ENCODE measurements around the gene PTDSS2. TPM values are rescaled to one million over a fixed set of nuclear protein-coding genes. Genes with fewer than 3 reads are reported as not detected.

The PTDSS2 gene
- total and polyA plus RNA-seq, 7 donors = 4.8 to 76.2 (median 30.1) TPM

DNA sequence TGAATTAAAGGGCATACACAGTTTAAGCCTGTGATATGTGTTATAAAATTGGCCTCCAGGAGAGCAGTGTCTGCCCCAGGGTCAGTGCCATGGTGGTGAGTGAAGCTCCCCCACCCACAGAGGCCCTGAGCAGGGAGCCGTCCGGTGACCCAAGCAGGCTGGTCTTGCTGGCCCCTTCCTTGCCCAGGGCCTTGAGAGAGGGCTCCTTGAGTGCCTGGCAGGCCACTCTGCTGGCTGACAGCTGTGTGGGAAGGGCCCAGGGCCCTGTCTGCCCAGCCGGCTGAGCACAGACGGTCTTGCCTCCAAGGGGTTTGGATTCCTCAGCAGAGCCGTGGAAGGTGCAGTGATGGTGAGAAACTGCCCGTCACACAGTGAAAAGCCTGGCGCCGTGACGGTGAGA lies 25.9 kb downstream of the PTDSS2 start:
- H3K9me3 ChIP-seq = no peaks in the 10 kb centered on the region
- H3K27me3 ChIP-seq = no peaks in the 10 kb centered on the region

DNA sequence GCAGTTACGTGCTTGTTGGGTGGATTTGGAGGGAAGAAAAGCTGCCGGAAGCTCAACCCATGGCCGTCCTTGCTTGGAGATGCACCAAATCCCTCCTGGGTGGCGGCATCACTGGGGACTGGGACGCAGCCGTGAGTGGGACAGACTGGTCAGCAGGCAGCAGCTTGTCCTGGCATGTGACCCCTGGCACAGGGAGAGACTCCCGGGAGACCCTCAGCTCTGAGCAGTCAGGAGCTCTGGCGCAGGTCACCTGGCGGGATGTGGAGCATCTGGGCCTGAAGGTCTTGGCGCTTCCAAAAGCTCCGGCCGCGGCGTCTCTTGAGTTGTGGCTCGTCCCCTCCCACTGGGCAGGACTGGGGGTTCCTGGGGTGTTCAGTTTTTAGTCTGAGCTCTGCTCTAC lies 26.3 kb downstream of the PTDSS2 start:
- H3K4me1 ChIP-seq = no peaks in the 10 kb centered on the region
- H3K36me3 ChIP-seq = peaks cover 0 to 6% (median 0%) of the 10 kb centered on the region in 4 donors
- H3K9me3 ChIP-seq = no peaks in the 10 kb centered on the region
- TF ChIP-seq EP300 (IDR thresholded peaks at IDR 0.05) = no peak
- TF ChIP-seq, protein P1, sequence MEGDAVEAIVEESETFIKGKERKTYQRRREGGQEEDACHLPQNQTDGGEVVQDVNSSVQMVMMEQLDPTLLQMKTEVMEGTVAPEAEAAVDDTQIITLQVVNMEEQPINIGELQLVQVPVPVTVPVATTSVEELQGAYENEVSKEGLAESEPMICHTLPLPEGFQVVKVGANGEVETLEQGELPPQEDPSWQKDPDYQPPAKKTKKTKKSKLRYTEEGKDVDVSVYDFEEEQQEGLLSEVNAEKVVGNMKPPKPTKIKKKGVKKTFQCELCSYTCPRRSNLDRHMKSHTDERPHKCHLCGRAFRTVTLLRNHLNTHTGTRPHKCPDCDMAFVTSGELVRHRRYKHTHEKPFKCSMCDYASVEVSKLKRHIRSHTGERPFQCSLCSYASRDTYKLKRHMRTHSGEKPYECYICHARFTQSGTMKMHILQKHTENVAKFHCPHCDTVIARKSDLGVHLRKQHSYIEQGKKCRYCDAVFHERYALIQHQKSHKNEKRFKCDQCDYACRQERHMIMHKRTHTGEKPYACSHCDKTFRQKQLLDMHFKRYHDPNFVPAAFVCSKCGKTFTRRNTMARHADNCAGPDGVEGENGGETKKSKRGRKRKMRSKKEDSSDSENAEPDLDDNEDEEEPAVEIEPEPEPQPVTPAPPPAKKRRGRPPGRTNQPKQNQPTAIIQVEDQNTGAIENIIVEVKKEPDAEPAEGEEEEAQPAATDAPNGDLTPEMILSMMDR (IDR thresholded peaks at IDR 0.05) = no peak
- H3K27me3 ChIP-seq = no peaks in the 10 kb centered on the region
- H3K27ac ChIP-seq = no peak overlapping the region
- WGBS, 2 donors = 96% methylated on average over 15 of the region's 15 CpGs
- H3K4me3 ChIP-seq = no peak overlapping the region
- intact Hi-C loops (cut with DNase I) = no loop called here
- DNase-seq = no peak

More for the DNA sequence above, 25.9 kb downstream of the PTDSS2 start:
- no peak overlapping the region for H3K27ac ChIP-seq
- no peak for DNase-seq
- 96 to 97% methylated on average over 9 of the region's 9 CpGs for WGBS, 2 donors
- H3K4me1 ChIP-seq = no peaks in the 10 kb centered on the region
- no peak for TF ChIP-seq POLR2A (IDR thresholded peaks at IDR 0.05)
- TF ChIP-seq EP300 (IDR thresholded peaks at IDR 0.05) = no peak
- TF ChIP-seq POLR2AphosphoS5 (IDR thresholded peaks at IDR 0.05) = no peak
- TF ChIP-seq, protein P1 (IDR thresholded peaks at IDR 0.05) = no peak
- intact Hi-C loops (cut with DNase I) = no loop called here
- no peak overlapping the region for H3K4me3 ChIP-seq
- peaks cover 0 to 6% (median 0%) of the 10 kb centered on the region in 4 donors for H3K36me3 ChIP-seq

DNA sequence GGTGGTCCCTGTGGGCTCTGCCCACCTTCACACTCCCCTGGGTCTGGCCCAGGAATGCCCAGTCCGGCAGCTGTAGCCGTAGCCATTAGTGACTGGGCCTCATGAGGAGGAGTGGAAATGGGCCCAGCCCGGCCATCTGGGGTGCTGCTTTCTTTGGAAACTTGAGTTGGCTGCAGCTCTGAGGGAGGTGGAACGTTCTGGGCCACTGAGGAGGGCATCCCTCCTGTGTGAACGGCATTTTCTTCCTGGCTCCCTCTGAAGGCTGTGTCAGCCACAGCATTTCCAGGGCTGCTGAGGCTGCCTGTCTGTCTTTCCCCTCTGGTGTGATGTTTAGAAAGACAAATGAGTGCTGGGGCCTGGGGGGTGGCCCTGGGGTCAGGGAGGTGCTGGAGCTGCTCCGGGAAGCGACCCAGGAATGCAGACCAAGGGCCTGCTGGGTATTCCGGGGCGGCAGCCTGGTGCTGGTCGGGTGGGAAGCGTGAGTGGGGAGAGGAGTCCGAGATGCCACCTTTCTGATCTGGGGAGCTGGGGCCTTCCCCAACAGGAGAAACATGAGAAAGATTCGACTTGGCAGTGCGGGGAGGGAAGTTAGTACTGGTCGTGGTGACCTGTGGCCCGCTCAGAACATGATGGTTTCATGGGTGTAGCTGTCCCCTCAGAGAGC lies 27.1 kb downstream of the PTDSS2 start:
- Histone ChIP-seq H3K27ac (no peak overlapping the region), H3K9me3 (no peaks in the 10 kb centered on the region), H3K4me1 (no peaks in the 10 kb centered on the region), H3K4me3 (no peak overlapping the region), H3K36me3 (peaks cover 0 to 6% (median 0%) of the 10 kb centered on the region in 4 donors), H3K27me3 (no peaks in the 10 kb centered on the region)
- intact Hi-C loops (cut with DNase I) = no loop called here
- WGBS, 2 donors = 88 to 93% methylated on average over 16 of the region's 16 CpGs
- TF ChIP-seq POLR2A (IDR thresholded peaks at IDR 0.05) = no peak
- TF ChIP-seq POLR2AphosphoS5 (IDR thresholded peaks at IDR 0.05) = no peak
- TF ChIP-seq EP300 (IDR thresholded peaks at IDR 0.05) = no peak
- TF ChIP-seq, protein P1 (IDR thresholded peaks at IDR 0.05) = no peak
- no peak for DNase-seq

DNA sequence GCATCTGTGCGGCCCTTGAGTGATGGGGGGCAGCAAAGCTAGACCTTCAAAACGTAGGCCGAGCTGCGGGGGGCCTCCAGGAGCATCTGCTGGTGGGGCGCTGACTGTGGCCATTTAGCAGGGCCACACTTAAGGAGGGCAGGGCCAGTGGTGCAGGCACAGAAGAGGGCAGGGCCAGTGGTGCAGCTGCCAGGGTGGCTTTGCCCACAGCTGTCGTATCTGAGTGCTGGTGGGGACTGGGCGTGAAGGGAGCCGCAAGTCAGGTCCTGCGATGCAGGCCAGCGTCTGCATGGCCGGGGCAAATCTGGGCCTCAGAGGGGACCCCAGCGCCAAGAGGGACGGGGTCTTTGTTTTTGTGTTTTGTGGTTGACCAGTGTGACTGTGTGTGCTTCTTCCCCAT lies 29.2 kb downstream of the PTDSS2 start:
- Histone ChIP-seq H3K4me1 (no peaks in the 10 kb centered on the region), H3K27me3 (no peaks in the 10 kb centered on the region), H3K4me3 (no peak overlapping the region), H3K36me3 (peaks cover 0 to 6% (median 0%) of the 10 kb centered on the region in 4 donors), H3K9me3 (no peaks in the 10 kb centered on the region), H3K27ac (no peak overlapping the region)
- 92 to 97% methylated on average over 13 of the region's 13 CpGs for WGBS, 2 donors
- DNase-seq = no peak
- intact Hi-C loops (cut with DNase I) = no loop called here
- TF ChIP-seq EP300 (IDR thresholded peaks at IDR 0.05) (no peak), POLR2AphosphoS5 (IDR thresholded peaks at IDR 0.05) (no peak), POLR2A (IDR thresholded peaks at IDR 0.05) (no peak)
- TF ChIP-seq, protein P1 (IDR thresholded peaks at IDR 0.05) = no peak

DNA sequence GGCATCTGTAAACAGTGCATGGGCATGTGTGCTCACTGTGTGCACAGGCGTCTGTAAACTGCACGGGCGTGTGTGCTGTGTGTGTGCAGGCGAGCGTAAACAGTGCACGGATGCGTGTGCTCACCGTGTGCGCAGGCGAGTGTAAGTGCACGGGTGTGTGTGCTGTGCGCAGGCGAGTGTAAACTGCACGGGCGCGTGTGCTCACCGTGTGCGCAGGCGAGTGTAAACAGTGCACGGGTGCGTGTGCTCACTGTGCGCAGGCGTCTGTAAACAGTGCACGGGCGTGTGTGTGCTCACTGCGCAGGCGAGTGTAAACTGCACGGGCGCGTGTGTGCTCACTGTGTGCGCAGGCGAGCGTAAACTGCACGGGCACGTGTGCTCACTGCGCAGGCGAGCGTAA lies 34.5 kb downstream of the PTDSS2 start:
- no peaks in the 10 kb centered on the region for H3K9me3 ChIP-seq
- H3K36me3 ChIP-seq = peaks cover 0 to 8% (median 4%) of the 10 kb centered on the region in 4 donors
- 98% methylated on average over 38 of the region's 38 CpGs for WGBS, 2 donors
- no peaks in the 10 kb centered on the region for H3K4me1 ChIP-seq
- no peak for DNase-seq
- H3K27me3 ChIP-seq = no peaks in the 10 kb centered on the region
- intact Hi-C loops (cut with DNase I) = no loop called here
- H3K4me3 ChIP-seq = no peak overlapping the region
- TF ChIP-seq EP300 (IDR thresholded peaks at IDR 0.05) (no peak), POLR2AphosphoS5 (IDR thresholded peaks at IDR 0.05) (no peak), POLR2A (IDR thresholded peaks at IDR 0.05) (no peak)
- TF ChIP-seq, protein P1 (IDR thresholded peaks at IDR 0.05) = no peak
- H3K27ac ChIP-seq = no peak overlapping the region
